K562 (cell line): Measurements from ENCODE around the gene TRIM47. TPM values are rescaled to one million over a fixed set of nuclear protein-coding genes. Genes with fewer than 3 reads are reported as not detected.

ENCODE experiments used
- FIP1L1 ChIP-seq: fragments of 200-400 bp; formaldehyde crosslinking; IDR thresholded peaks from 2 replicates; pipeline ENCODE4 v1.6.1; 2018; ENCODE audit warnings: mild to moderate bottlenecking, low read depth, low read length; ENCODE audit not compliant: poor library complexity, severe bottlenecking
- FOXK2 ChIP-seq, 2 experiments: fragments of 450-650 bp; IDR thresholded peaks in 1 of 2; conservative IDR thresholded peaks in 1 of 2; 2 replicates each; pipeline ENCODE4 v1.6.1; 2016; ENCODE audit warnings: low read depth in 2 of 2, mild to moderate bottlenecking in 1 of 2
- GTF2E2 ChIP-seq: fragments of 200-800 bp; sonication (Bioruptor generic); IDR thresholded peaks from 2 replicates; pipeline ENCODE4 v1.6.1; 2016; ENCODE audit warnings: missing genetic modification characterization, missing compliant biosample characterization
- HIVEP1 ChIP-seq: fragments of 250-450 bp; sonication (Bioruptor Pico); IDR thresholded peaks from 2 replicates; pipeline ENCODE4 v1.4.0; 2020; ENCODE audit warnings: mild to moderate bottlenecking
- SAFB2 ChIP-seq: fragments of 200-400 bp; formaldehyde crosslinking; IDR thresholded peaks from 2 replicates; pipeline ENCODE4 v1.6.1; 2018; ENCODE audit warnings: borderline replicate concordance, low read length, low read depth, moderate library complexity; ENCODE audit not compliant: severe bottlenecking
- SIN3A ChIP-seq, 2 experiments: fragments of 150-350 bp in 1 of 2; IDR thresholded peaks; 2 replicates each; pipeline ENCODE4 v1.6.1; 2011 to 2016; ENCODE audit warnings: borderline replicate concordance in 2 of 2, low read depth in 2 of 2, low read length in 2 of 2, mild to moderate bottlenecking in 2 of 2, moderate library complexity in 2 of 2; ENCODE audit not compliant: control insufficient read depth in 1 of 2
- SRSF1 ChIP-seq: fragments of 200-400 bp; formaldehyde crosslinking; IDR thresholded peaks from 2 replicates; pipeline ENCODE4 v1.6.1; 2017; ENCODE audit warnings: mild to moderate bottlenecking, low read depth, low read length, moderate library complexity
- U2AF2 ChIP-seq: fragments of 200-400 bp; formaldehyde crosslinking; optimal IDR thresholded peaks from 2 replicates; pipeline ENCODE3; 2017; ENCODE audit warnings: low read depth, mild to moderate bottlenecking, low read length
- VEZF1 ChIP-seq: fragments of 200-800 bp; sonication (Bioruptor generic); IDR thresholded peaks from 2 replicates; pipeline ENCODE4 v1.6.1; 2017; ENCODE audit warnings: missing genetic modification characterization, missing compliant biosample characterization
- ZFP36 ChIP-seq: fragments of 150-350 bp; IDR thresholded peaks from 2 replicates; pipeline ENCODE4 v1.6.1; 2018; ENCODE audit warnings: low read length, low read depth; ENCODE audit not compliant: partially characterized antibody
- ZNF133 ChIP-seq: fragments of 250-450 bp; sonication (Bioruptor Pico); IDR thresholded peaks from 2 replicates; pipeline ENCODE4 v1.4.0; 2020; ENCODE audit warnings: mild to moderate bottlenecking
- ZNF197 ChIP-seq: fragments of 200-800 bp; sonication (Bioruptor generic); IDR thresholded peaks from 2 replicates; pipeline ENCODE4 v1.6.1; 2016; ENCODE audit warnings: low read depth, missing genetic modification characterization, missing compliant biosample characterization
- ZNF224 ChIP-seq: sonication (generic); formaldehyde crosslinking; IDR thresholded peaks from 2 replicates; pipeline ENCODE4 v1.8.0; 2022; ENCODE audit warnings: mild to moderate bottlenecking, missing genetic modification reagents
- ZNF253 ChIP-seq: fragments of 250-450 bp; sonication (Bioruptor Pico); conservative IDR thresholded peaks from 2 replicates; pipeline ENCODE4 v1.6.1; 2021; ENCODE audit warnings: mild to moderate bottlenecking
- ZNF431 ChIP-seq: sonication (generic); formaldehyde crosslinking; IDR thresholded peaks from 2 replicates; pipeline ENCODE4 v1.8.0; 2022; ENCODE audit warnings: mild to moderate bottlenecking, missing genetic modification reagents
- ZNF589 ChIP-seq: fragments of 200-800 bp; sonication (Bioruptor generic); IDR thresholded peaks from 2 replicates; pipeline ENCODE4 v1.6.1; 2016; ENCODE audit warnings: low read depth, missing genetic modification characterization, missing compliant biosample characterization
- ZNF639 ChIP-seq, 2 experiments: fragments of 200-800 bp in 1 of 2; sonication (Bioruptor generic) in 1 of 2; sonication (generic) in 1 of 2; formaldehyde crosslinking in 1 of 2; IDR thresholded peaks in 1 of 2; conservative IDR thresholded peaks in 1 of 2; 2 replicates each; pipeline versions ENCODE4 v1.5.0 to v1.6.1; 2016 to 2020; ENCODE audit warnings: missing compliant biosample characterization in 1 of 2, missing genetic modification characterization in 1 of 2, missing genetic modification reagents in 1 of 2
- ZNF717 ChIP-seq: fragments of 250-450 bp; sonication (Bioruptor Pico); IDR thresholded peaks from 2 replicates; pipeline ENCODE4 v1.5.0; 2021
- polyA plus RNA-seq, 8 experiments: library from polyadenylated mRNA; depleted of rRNA in 4 of 8; stranded (reverse) in 5 of 8; unstranded in 3 of 8; fragments of >200 nt; fragmentation: Nextera tagmentation in 2 of 8; fragmentation: Illumina TruSeq in 1 of 8; extraction: Ambion mirVana in 2 of 8; extraction: Trizol in 1 of 8; gene quantifications; 2 replicates each; pipeline versions ENCODE4 v1.2.1 to v1.2.3, GENCODE V29; 2011 to 2014; ENCODE audit warnings: inconsistent platforms in 1 of 8, missing spikeins in 1 of 8
- total RNA-seq, 7 experiments: library from RNA; depleted of rRNA in 6 of 7; stranded (reverse); fragments of >200 nt in 6 of 7; fragmentation: Illumina TruSeq in 2 of 7; extraction: Trizol in 2 of 7; gene quantifications; 2 replicates each; pipeline versions ENCODE4 v1.2.1 to v1.2.3, GENCODE V29; 2011 to 2021; ENCODE audit warnings: low replicate concordance in 1 of 7
- TF ChIP-seq, protein P1 (sequence below): sonication (generic); formaldehyde crosslinking; IDR thresholded peaks from 2 replicates; pipeline ENCODE4 v1.8.1; 2023; ENCODE audit warnings: mild to moderate bottlenecking, missing genetic modification reagents
- TF ChIP-seq, protein P2 (sequence below): fragments of 250-450 bp; sonication (Bioruptor Pico); IDR thresholded peaks from 2 replicates; pipeline ENCODE4 v1.8.0; 2021; ENCODE audit warnings: moderate library complexity, mild to moderate bottlenecking, inconsistent platforms
- TF ChIP-seq, protein P3 (sequence below): sonication (generic); formaldehyde crosslinking; IDR thresholded peaks from 2 replicates; pipeline ENCODE4 v1.8.0; 2022; ENCODE audit warnings: mild to moderate bottlenecking, missing genetic modification reagents

Gene TRIM47
- total and polyA plus RNA-seq, 9 of the 15 experiments (the other 6 are each of a cell fraction or from before 2014, with no cell fraction given) = 0.56 to 6.1 (median 3.2) TPM

DNA sequence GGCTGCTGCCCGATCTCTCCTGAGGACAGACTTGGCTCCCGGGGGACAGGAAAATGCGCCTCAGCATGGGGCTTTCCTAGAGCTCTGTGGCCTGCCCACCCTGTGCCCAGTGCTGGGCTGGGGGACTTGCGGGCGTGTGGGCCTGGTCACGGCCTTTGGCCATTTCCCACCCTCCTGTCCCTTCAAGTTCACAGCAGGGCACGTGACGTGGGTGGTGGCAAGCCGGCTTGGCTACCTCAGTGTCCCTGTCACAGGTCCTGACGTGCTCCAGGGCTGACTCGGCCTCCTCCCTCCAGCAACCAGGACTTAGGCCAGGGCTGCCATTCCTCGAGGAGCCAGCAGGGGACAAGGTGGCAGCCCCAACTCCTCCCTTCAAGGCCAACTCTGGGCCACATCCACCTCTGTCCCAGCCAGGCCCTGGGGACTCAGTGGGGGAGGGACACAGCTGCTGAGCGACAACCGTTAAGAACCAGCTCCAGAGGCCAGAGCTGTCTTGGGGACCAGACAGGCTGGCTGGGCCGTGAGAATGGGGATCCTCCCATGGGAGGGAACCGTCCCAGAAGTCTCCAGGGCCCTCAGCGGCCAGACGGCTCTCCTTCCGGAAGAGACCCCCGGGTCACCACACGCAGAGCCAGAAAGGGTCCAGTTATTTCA, 33.2 kb downstream of the TRIM47 start (continued):
- TF ChIP-seq, protein P1, sequence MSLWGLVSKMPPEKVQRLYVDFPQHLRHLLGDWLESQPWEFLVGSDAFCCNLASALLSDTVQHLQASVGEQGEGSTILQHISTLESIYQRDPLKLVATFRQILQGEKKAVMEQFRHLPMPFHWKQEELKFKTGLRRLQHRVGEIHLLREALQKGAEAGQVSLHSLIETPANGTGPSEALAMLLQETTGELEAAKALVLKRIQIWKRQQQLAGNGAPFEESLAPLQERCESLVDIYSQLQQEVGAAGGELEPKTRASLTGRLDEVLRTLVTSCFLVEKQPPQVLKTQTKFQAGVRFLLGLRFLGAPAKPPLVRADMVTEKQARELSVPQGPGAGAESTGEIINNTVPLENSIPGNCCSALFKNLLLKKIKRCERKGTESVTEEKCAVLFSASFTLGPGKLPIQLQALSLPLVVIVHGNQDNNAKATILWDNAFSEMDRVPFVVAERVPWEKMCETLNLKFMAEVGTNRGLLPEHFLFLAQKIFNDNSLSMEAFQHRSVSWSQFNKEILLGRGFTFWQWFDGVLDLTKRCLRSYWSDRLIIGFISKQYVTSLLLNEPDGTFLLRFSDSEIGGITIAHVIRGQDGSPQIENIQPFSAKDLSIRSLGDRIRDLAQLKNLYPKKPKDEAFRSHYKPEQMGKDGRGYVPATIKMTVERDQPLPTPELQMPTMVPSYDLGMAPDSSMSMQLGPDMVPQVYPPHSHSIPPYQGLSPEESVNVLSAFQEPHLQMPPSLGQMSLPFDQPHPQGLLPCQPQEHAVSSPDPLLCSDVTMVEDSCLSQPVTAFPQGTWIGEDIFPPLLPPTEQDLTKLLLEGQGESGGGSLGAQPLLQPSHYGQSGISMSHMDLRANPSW (CRISPR knock-in tag) = peak; percentile 88; the same call in 1 of the 2 replicates
- TF ChIP-seq ZNF197 (CRISPR knock-in tag) = no peak
- TF ChIP-seq U2AF2 = no peak
- no peak for TF ChIP-seq SRSF1
- no peak for TF ChIP-seq ZNF717 (CRISPR knock-in tag)
- TF ChIP-seq SAFB2 = no peak
- TF ChIP-seq ZNF224 (CRISPR knock-in tag) = no peak
- TF ChIP-seq FOXK2 (conservative IDR thresholded peaks at IDR 0.05 in 1 of 2, IDR thresholded peaks at IDR 0.05 in 1 of 2; ENCODE audit: low read depth in 2 of 2) = peak; percentile 62 to 66
- no peak for TF ChIP-seq ZNF133 (CRISPR knock-in tag)
- TF ChIP-seq FIP1L1 = peak; percentile 43
- no peak; the same call in 1 of the 2 replicates for TF ChIP-seq VEZF1
- TF ChIP-seq, protein P2, sequence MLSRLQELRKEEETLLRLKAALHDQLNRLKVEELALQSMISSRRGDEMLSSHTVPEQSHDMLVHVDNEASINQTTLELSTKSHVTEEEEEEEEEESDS (CRISPR knock-in tag) = no peak
- no peak for TF ChIP-seq GTF2E2
- peak; percentile 28 for TF ChIP-seq ZFP36
- peak; percentile 54; the same call in 1 of the 2 replicates for TF ChIP-seq HIVEP1 (CRISPR knock-in tag)
- TF ChIP-seq ZNF431 (CRISPR knock-in tag) = no peak
- TF ChIP-seq ZNF639 (CRISPR knock-in tag; conservative IDR thresholded peaks at IDR 0.05 in 1 of 2, IDR thresholded peaks at IDR 0.05 in 1 of 2) = no peak
- TF ChIP-seq, protein P3, sequence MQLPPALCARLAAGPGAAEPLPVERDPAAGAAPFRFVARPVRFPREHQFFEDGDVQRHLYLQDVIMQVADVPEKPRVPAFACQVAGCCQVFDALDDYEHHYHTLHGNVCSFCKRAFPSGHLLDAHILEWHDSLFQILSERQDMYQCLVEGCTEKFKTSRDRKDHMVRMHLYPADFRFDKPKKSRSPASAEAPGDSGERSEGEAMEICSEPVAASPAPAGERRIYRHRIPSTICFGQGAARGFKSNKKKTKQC (CRISPR knock-in tag) = no peak; the same call in 1 of the 2 replicates
- TF ChIP-seq ZNF589 (CRISPR knock-in tag) = peak; percentile 52; the same call in 1 of the 2 replicates
- no peak for TF ChIP-seq ZNF253
- TF ChIP-seq SIN3A (IDR thresholded peaks at IDR 0.05; ENCODE audit: borderline replicate concordance in 2 of 2, control insufficient read depth in 1 of 2, low read depth in 2 of 2, low read length in 2 of 2) = no peak; a peak in 1 of 4 replicates
